GM12801 (cell line): Measurements from ENCODE around the gene SHQ1.

Experiments used
- CTCF ChIP-seq: IDR thresholded peaks from one replicate; pipeline ENCODE4 v1.5.1; 2011; ENCODE audit warnings: control low read depth; ENCODE audit not compliant: insufficient read length; ENCODE audit errors: extremely low read depth

SHQ1 gene

DNA sequence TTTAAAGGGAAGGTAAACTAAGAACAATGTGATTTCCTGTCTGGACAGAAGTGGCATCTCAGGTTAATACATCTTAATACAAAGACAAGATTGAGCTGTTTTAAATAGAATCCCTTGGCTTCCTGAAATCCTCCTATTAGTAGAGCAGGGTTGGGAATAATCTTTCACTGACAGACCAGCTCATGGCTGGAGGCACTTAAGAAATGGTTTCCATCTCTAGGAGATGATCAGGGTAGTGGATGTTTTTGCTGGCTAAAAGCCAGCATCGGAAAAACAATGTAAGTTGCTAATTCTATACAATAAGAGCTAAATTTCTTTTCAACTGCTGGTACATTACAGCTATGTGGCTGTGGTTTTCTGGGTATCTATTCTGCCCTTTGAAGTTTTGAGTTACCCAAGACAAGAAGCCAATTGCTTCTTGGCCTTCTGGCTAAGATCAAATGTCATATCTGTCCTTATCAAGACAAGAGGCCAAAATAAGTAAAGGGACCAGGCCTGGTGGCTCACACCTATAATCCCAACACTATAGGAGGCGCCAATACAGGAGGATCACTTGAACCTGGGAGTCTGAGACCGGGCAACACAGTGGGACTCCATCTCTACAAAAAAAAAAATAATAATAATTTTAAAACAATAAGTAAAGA lies 49.6 kb downstream of the SHQ1 start:
- no peak for TF ChIP-seq CTCF

DNA sequence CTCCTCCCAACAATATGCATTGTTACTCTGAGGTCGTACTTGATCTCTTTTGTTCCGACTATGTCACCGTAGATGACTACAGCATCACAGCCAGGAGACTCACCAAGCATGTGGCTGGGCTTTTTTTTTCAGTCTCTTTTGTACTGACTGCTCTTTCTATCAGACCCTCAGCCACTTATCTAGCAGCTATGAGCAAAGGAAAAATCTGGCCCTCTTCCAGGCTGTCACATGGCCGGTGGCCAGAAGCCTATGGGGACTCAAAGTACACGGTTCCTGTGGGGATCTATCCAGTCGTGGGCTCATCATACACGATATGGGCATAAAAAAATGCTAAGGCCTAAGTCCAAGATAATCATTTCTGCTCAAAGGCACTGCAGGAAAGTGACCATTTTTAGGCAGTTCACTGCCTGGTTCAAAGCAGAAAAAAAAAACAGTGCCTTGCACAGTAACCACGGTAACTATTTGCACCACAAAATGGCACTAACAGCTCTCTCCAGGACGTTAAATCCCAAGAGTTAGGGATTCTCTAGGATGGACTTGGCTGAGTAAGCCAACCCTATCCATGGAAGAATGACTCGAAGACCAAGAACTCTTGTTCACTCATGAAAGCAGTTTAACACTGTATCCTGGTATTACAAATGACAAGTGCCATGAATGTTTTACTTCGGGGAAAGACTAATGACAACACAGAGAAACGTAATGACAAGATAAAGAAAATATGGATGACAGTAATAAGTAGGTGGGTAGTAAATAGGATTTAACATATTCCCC lies 50.3 kb downstream of the SHQ1 start:
- no peak for TF ChIP-seq CTCF

DNA sequence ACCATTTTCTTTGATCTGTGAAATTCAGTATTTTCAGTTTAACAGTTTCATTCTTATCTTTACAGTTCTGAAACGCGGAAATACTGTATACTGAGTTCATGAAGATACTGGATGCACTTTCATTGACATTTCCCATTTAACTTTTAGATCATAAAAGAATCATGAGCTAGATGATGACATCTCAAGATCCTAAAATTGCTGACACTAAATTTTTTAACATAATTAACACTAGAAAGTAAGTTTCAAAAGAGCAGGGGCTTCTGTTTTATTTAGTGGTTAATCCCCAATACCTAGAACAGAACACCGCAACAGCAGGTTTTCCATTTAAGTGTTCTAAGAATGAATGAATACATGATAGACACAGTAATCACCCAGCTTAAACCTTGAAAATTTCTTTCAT lies 54.2 kb downstream of the SHQ1 start:
- TF ChIP-seq CTCF, result no peak

- TF ChIP-seq CTCF, result no peak
Measured at GRCh38 chr3:72791161-72791560, 57.1 kb downstream of the SHQ1 start.

DNA sequence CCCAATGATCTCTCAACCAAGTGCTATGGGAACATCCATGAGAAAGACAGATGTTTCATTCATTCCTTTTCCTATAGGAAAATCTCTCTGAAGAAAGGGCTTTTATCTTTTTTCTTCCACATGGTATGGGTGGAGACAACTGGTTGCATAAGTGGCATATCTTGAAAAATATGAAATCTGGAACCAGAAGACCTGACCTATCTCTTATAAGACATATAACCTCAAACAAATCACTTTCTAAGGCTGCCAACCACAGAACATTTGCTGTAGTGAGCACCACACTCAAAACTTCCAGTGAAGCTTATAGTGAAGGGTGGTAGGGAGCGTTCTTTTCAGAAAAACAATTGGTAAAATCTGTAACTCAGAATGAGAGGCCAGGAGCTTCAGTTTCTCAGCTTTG lies 58.5 kb downstream of the SHQ1 start:
- no peak for TF ChIP-seq CTCF

DNA sequence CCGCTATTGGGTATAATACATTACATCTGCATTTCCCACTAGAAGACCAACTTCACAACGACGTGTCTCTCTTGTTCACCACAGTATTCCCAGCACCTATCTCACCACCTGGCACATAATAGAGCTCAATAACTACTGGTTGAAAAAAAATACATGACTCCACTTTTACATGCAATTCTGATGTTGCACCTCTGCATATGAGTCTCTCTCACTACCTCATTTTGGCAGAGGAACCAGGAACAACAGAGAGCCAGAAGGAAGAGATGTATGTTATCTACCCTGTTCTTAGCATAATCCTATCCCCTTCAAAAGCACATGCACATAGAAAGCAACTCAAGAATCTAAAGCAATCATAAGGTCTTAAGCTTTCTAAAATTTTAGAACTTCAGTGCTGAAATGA lies 61.6 kb downstream of the SHQ1 start:
- no peak for TF ChIP-seq CTCF

GRCh38 chr3:72784226-72784625 lies 64.0 kb downstream of the SHQ1 start:
- no peak for TF ChIP-seq CTCF
